K562 (cell line): Measurements from ENCODE around the gene SECISBP2. TPM values are rescaled to one million over a fixed set of nuclear protein-coding genes. Genes with fewer than 3 reads are reported as not detected.

Source experiments
- ATAC-seq: fragments of 200-7000 bp; cut with Tn5 transposase; 3 replicates; pipeline ENCODE4 v1.9.1; 2020; ENCODE audit warnings: moderate library complexity
- BruUV-seq: library from RNA; stranded (reverse); fragments of 400-500 nt; replicated peaks from 2 replicates; lab custom pipeline; 2021; lab: Mats Ljungman, UMichigan
- CTCF ChIA-PET: fragments of 300-600 bp; formaldehyde crosslinking; extraction: SDS; loops from one replicate; lab custom pipeline; 2021; ENCODE audit warnings: low intra/inter-chr PET ratio; lab: Yijun Ruan, JAX
- POLR2A ChIA-PET: fragments of 300-600, 350-650 bp; sonication (Branson Sonifier 250); formaldehyde crosslinking; extraction: SDS; loops from one replicate; lab custom pipeline; 2021; ENCODE audit warnings: antibody characterized with exemption, inconsistent platforms; lab: Yijun Ruan, JAX
- DNase-seq, 4 experiments: peaks; one replicate each; pipeline versions ENCODE4 v3.0.0 to v3.0.0-alpha.2; 2011 to 2018; ENCODE audit warnings: low spot score in 3 of 4, mixed read lengths in 3 of 4; ENCODE audit errors: extremely low read depth in 1 of 4
- FAIRE-seq: peaks from 2 replicates; lab custom pipeline; 2011; peaks lifted over from hg19 to GRCh38; lab: Jason Lieb, UNC
- H2AFZ ChIP-seq: 2 replicates; pipeline ENCODE4 v1.6.0; 2011; ENCODE audit warnings: low read depth, low read length, control low read depth, inconsistent platforms
- H3K27ac ChIP-seq: fragments of 200-600 bp; 3 replicates; pipeline ENCODE4 v1.8.0; 2011; ENCODE audit warnings: low read depth, mild to moderate bottlenecking, control low read depth, inconsistent platforms, low read length, moderate library complexity, mixed read lengths; ENCODE audit errors: extremely low read depth
- H3K27me3 ChIP-seq, 2 experiments: fragments of 300-600 bp in 1 of 2; 2 replicates in 1 of 2; 3 replicates in 1 of 2; pipeline versions ENCODE4 v1.6.0 to v1.8.0; 2011; ENCODE audit warnings: inconsistent platforms in 2 of 2, low read length in 2 of 2, mild to moderate bottlenecking in 1 of 2, mixed read lengths in 1 of 2, moderate library complexity in 1 of 2; ENCODE audit not compliant: control insufficient read depth in 2 of 2, insufficient read depth in 2 of 2
- H3K36me3 ChIP-seq: fragments of 300-600 bp; 3 replicates; pipeline ENCODE4 v1.8.0; 2011; ENCODE audit warnings: mild to moderate bottlenecking, low read length, inconsistent platforms; ENCODE audit not compliant: control insufficient read depth, insufficient read depth
- H3K4me1 ChIP-seq, 2 experiments: fragments of 200-600 bp in 1 of 2; replicated peaks in 1 of 2; 2 replicates in 1 of 2; 3 replicates in 1 of 2; pipeline versions ENCODE4 v1.5.1 to v1.8.0; 2011; ENCODE audit warnings: inconsistent platforms in 2 of 2, low read length in 2 of 2, mild to moderate bottlenecking in 1 of 2, mixed read lengths in 1 of 2, moderate library complexity in 1 of 2; ENCODE audit not compliant: control insufficient read depth in 2 of 2, insufficient read depth in 2 of 2
- H3K4me2 ChIP-seq: 2 replicates; pipeline ENCODE4 v1.6.1; 2011; ENCODE audit warnings: low read length, control low read depth, inconsistent platforms, mixed read lengths; ENCODE audit not compliant: insufficient read depth
- H3K4me3 ChIP-seq: fragments of 200-600 bp; sonication (generic), shearing (Covaris generic); 2 replicates; pipeline ENCODE4 v1.5.1; 2016; ENCODE audit warnings: control low read depth, inconsistent platforms
- H3K79me2 ChIP-seq: fragments of 200-600 bp; 3 replicates; pipeline ENCODE4 v1.8.0; 2011; ENCODE audit warnings: low read length, inconsistent platforms; ENCODE audit not compliant: control insufficient read depth, insufficient read depth
- H3K9ac ChIP-seq, 2 experiments: 2 replicates each; pipeline versions ENCODE4 v1.6.0 to v1.6.1; 2011; ENCODE audit warnings: low read depth in 2 of 2, low read length in 2 of 2, control low read depth in 1 of 2, inconsistent platforms in 1 of 2, mild to moderate bottlenecking in 1 of 2, mixed read lengths in 1 of 2; ENCODE audit not compliant: insufficient read depth in 1 of 2
- H3K9me1 ChIP-seq: one replicate; pipeline ENCODE4 v1.6.0; 2011; ENCODE audit warnings: inconsistent platforms, mild to moderate bottlenecking, low read length, moderate library complexity; ENCODE audit not compliant: control insufficient read depth, insufficient read depth
- H3K9me3 ChIP-seq: replicated peaks from 2 replicates; pipeline ENCODE4 v1.5.1; 2011; ENCODE audit warnings: low read depth, low read length, inconsistent platforms; ENCODE audit not compliant: control insufficient read depth, insufficient read depth
- H4K20me1 ChIP-seq: replicated peaks from 2 replicates; pipeline ENCODE4 v1.6.1; 2011; ENCODE audit warnings: low read length, inconsistent platforms, mixed read lengths; ENCODE audit not compliant: control insufficient read depth, insufficient read depth
- FOXK2 ChIP-seq, 2 experiments: fragments of 450-650 bp; IDR thresholded peaks in 1 of 2; conservative IDR thresholded peaks in 1 of 2; 2 replicates each; pipeline ENCODE4 v1.6.1; 2016; ENCODE audit warnings: low read depth in 2 of 2, mild to moderate bottlenecking in 1 of 2
- HNRNPH1 ChIP-seq: fragments of 200-400 bp; formaldehyde crosslinking; optimal IDR thresholded peaks from 2 replicates; pipeline ENCODE3; 2017; ENCODE audit warnings: low read depth, mild to moderate bottlenecking, low read length, moderate library complexity
- KHSRP ChIP-seq: fragments of 450-650 bp; IDR thresholded peaks from 2 replicates; pipeline ENCODE4 v1.6.1; 2017
- MAFF ChIP-seq: IDR thresholded peaks from 2 replicates; pipeline ENCODE4 v1.6.1; 2012; ENCODE audit warnings: low read length, improper control_type of control experiment
- MCM2 ChIP-seq: fragments of 450-650 bp; IDR thresholded peaks from 2 replicates; pipeline ENCODE4 v1.6.1; 2017; ENCODE audit warnings: low read depth, mild to moderate bottlenecking
- MITF ChIP-seq: IDR thresholded peaks from 2 replicates; pipeline ENCODE4 v1.6.1; 2014; ENCODE audit warnings: antibody characterized with exemption
- NELFE ChIP-seq: IDR thresholded peaks from 2 replicates; pipeline ENCODE4 v1.6.1; 2011; ENCODE audit warnings: mild to moderate bottlenecking; ENCODE audit not compliant: insufficient read depth, insufficient read length
- RBM15 ChIP-seq: fragments of 200-400 bp; formaldehyde crosslinking; IDR thresholded peaks from 2 replicates; pipeline ENCODE4 v1.6.1; 2018; ENCODE audit warnings: mild to moderate bottlenecking, low read length, moderate library complexity; ENCODE audit not compliant: insufficient read depth
- SUPT5H ChIP-seq: fragments of 450-650 bp; IDR thresholded peaks from 2 replicates; pipeline ENCODE4 v1.6.1; 2016
- TEAD1 ChIP-seq, 2 experiments: fragments of 450-650 bp in 1 of 2; sonication (generic) in 1 of 2; formaldehyde crosslinking; IDR thresholded peaks; 2 replicates each; pipeline versions ENCODE4 v1.4.0 to v1.8.0; 2020 to 2022; ENCODE audit warnings: mild to moderate bottlenecking in 2 of 2, missing genetic modification reagents in 1 of 2
- WHSC1 ChIP-seq: IDR thresholded peaks from one replicate; pipeline ENCODE4 v1.6.1; 2012; ENCODE audit warnings: low read length, control low read depth, inconsistent platforms
- ZNF121 ChIP-seq: sonication (generic); formaldehyde crosslinking; conservative IDR thresholded peaks from 2 replicates; pipeline ENCODE4 v1.8.0; 2022; ENCODE audit warnings: missing genetic modification reagents
- WGBS: fragments of 100-300 bp; shearing (Covaris generic); methylation state at CpG from one replicate; pipeline ENCODE4 v1.1.6; 2016; ENCODE audit warnings: low coverage, mixed read lengths; ENCODE audit not compliant: insufficient coverage; ENCODE audit errors: missing lambda C conversion rate; 5-methylcytosine and 5-hydroxymethylcytosine counted together
- in situ Hi-C: fragments of 300-500 bp; cut with MboI; formaldehyde crosslinking; loops from 4 replicates; pipeline ENCODE4 v1.15.0; 2018; ENCODE audit warnings: inconsistent platforms, mixed read lengths
- intact Hi-C: fragments of 100-400 bp; cut with micrococcal nuclease; formaldehyde crosslinking; loops from 2 replicates; pipeline ENCODE4 v1.14.2; 2022
- polyA plus RNA-seq, 8 experiments: library from polyadenylated mRNA; depleted of rRNA in 4 of 8; stranded (reverse) in 5 of 8; unstranded in 3 of 8; fragments of >200 nt; fragmentation: Nextera tagmentation in 2 of 8; fragmentation: Illumina TruSeq in 1 of 8; extraction: Ambion mirVana in 2 of 8; extraction: Trizol in 1 of 8; gene quantifications; 2 replicates each; pipeline versions ENCODE4 v1.2.1 to v1.2.3, GENCODE V29; 2011 to 2014; ENCODE audit warnings: inconsistent platforms in 1 of 8, missing spikeins in 1 of 8
- total RNA-seq, 7 experiments: library from RNA; depleted of rRNA in 6 of 7; stranded (reverse); fragments of >200 nt in 6 of 7; fragmentation: Illumina TruSeq in 2 of 7; extraction: Trizol in 2 of 7; gene quantifications; 2 replicates each; pipeline versions ENCODE4 v1.2.1 to v1.2.3, GENCODE V29; 2011 to 2021; ENCODE audit warnings: low replicate concordance in 1 of 7
- TF ChIP-seq, protein P1 (sequence below): sonication (generic); formaldehyde crosslinking; IDR thresholded peaks from 2 replicates; pipeline ENCODE4 v1.8.1; 2023; ENCODE audit warnings: mild to moderate bottlenecking, missing genetic modification reagents
- TF ChIP-seq, protein P2 (sequence below): sonication (generic); formaldehyde crosslinking; IDR thresholded peaks from 2 replicates; pipeline ENCODE4 v1.8.1; 2023; ENCODE audit warnings: mild to moderate bottlenecking, missing genetic modification reagents
- TF ChIP-seq, protein P3 (sequence below): fragments of 250-450 bp; sonication (Bioruptor Pico); IDR thresholded peaks from 2 replicates; pipeline ENCODE4 v1.5.0; 2022; ENCODE audit warnings: mild to moderate bottlenecking

The SECISBP2 gene
- total and polyA plus RNA-seq, 9 of the 15 experiments (the other 6 are each of a cell fraction or from before 2014, with no cell fraction given) = 3.2 to 41.6 (median 26.1) TPM

DNA sequence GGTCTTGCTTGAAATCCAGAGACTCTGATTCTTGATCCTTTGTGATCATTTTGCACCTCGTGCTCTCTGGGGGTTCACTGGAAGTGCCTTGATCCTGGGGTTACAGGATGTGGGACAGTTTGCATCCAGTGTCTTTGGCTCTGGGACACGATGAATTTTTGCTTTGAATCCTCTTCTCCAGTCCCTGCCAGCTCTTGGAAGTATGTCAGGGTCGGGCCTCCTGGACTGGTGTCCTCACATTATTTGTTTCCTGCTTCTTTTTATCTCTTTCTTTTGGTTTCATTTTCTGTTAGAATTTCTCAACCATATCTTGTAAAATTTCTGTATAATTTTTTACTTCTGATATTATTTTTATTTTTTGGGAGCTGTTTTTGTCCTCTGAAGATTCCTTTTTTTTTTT lies 34.2 kb downstream of the SECISBP2 start (continued):
- TF ChIP-seq MITF (no peak), WHSC1 (no peak), KHSRP (no peak), MAFF (no peak)
- TF ChIP-seq, protein P1, sequence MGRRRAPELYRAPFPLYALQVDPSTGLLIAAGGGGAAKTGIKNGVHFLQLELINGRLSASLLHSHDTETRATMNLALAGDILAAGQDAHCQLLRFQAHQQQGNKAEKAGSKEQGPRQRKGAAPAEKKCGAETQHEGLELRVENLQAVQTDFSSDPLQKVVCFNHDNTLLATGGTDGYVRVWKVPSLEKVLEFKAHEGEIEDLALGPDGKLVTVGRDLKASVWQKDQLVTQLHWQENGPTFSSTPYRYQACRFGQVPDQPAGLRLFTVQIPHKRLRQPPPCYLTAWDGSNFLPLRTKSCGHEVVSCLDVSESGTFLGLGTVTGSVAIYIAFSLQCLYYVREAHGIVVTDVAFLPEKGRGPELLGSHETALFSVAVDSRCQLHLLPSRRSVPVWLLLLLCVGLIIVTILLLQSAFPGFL = no peak

- FAIRE-seq (no peak), ATAC-seq (no peak), DNase-seq (no peak)
- no peak overlapping the region for H3K9ac ChIP-seq
- no TSS peak for BruUV-seq
- in situ Hi-C loops = no loop called here
- ChIA-PET CTCF (no interaction called here), POLR2A (no interaction called here)
- H3K9me3 ChIP-seq = no peaks in the 10 kb centered on the region
- no peaks in the 10 kb centered on the region for H3K4me1 ChIP-seq
- H3K27me3 ChIP-seq = no peaks in the 10 kb centered on the region
- H3K4me3 ChIP-seq = no peak overlapping the region
- no peaks in the 10 kb centered on the region for H3K9me1 ChIP-seq
- H4K20me1 ChIP-seq = no peaks in the 10 kb centered on the region
- H3K36me3 ChIP-seq = peaks cover 80% of the 10 kb centered on the region; the same call in 2 of the 3 replicates
- intact Hi-C loops = no loop called here
- no peak overlapping the region for H2AFZ ChIP-seq
- 83% methylated on average over 8 of the region's 8 CpGs for WGBS
- H3K27ac ChIP-seq = no peak overlapping the region
- H3K4me2 ChIP-seq = no peak overlapping the region
- no peaks in the 10 kb centered on the region for H3K79me2 ChIP-seq
- TF ChIP-seq, protein P2, sequence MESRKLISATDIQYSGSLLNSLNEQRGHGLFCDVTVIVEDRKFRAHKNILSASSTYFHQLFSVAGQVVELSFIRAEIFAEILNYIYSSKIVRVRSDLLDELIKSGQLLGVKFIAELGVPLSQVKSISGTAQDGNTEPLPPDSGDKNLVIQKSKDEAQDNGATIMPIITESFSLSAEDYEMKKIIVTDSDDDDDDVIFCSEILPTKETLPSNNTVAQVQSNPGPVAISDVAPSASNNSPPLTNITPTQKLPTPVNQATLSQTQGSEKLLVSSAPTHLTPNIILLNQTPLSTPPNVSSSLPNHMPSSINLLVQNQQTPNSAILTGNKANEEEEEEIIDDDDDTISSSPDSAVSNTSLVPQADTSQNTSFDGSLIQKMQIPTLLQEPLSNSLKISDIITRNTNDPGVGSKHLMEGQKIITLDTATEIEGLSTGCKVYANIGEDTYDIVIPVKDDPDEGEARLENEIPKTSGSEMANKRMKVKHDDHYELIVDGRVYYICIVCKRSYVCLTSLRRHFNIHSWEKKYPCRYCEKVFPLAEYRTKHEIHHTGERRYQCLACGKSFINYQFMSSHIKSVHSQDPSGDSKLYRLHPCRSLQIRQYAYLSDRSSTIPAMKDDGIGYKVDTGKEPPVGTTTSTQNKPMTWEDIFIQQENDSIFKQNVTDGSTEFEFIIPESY (CRISPR knock-in tag) = no peak
- no peak for TF ChIP-seq HNRNPH1
- TF ChIP-seq, protein P3, sequence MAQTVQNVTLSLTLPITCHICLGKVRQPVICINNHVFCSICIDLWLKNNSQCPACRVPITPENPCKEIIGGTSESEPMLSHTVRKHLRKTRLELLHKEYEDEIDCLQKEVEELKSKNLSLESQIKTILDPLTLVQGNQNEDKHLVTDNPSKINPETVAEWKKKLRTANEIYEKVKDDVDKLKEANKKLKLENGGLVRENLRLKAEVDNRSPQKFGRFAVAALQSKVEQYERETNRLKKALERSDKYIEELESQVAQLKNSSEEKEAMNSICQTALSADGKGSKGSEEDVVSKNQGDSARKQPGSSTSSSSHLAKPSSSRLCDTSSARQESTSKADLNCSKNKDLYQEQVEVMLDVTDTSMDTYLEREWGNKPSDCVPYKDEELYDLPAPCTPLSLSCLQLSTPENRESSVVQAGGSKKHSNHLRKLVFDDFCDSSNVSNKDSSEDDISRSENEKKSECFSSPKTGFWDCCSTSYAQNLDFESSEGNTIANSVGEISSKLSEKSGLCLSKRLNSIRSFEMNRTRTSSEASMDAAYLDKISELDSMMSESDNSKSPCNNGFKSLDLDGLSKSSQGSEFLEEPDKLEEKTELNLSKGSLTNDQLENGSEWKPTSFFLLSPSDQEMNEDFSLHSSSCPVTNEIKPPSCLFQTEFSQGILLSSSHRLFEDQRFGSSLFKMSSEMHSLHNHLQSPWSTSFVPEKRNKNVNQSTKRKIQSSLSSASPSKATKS = no peak
- no peak for TF ChIP-seq FOXK2 (conservative IDR thresholded peaks at IDR 0.05 in 1 of 2, IDR thresholded peaks at IDR 0.05 in 1 of 2; ENCODE audit: low read depth in 2 of 2)
- TF ChIP-seq TEAD1 (CRISPR knock-in tag; IDR thresholded peaks at IDR 0.05) = no peak
- TF ChIP-seq MCM2 = no peak
- no peak for TF ChIP-seq MAFF
- TF ChIP-seq SUPT5H = no peak
- TF ChIP-seq NELFE = no peak
- no peak for TF ChIP-seq ZNF121 (CRISPR knock-in tag)
- TF ChIP-seq KHSRP = no peak
- no peak for TF ChIP-seq RBM15
Measured at GRCh38 chr9:89352874-89353649, 34.8 kb downstream of the SECISBP2 start.
